ENCODE measurements around the gene PKDREJ. TPM values are rescaled to one million over a fixed set of nuclear protein-coding genes. Genes with fewer than 3 reads are reported as not detected.

PKDREJ gene
- total RNA-seq, 1 experiment from 2014 or later: 0.04 TPM

- Histone ChIP-seq H2BK20ac (ENCODE audit: low read depth, low read length, poor library complexity, severe bottlenecking) (no peak overlapping the region), H3K4me1 (ENCODE audit: insufficient read depth, low read length) (no peaks in the 10 kb centered on the region), H3K18ac (ENCODE audit: insufficient read length, low read depth, low read length) (no peak overlapping the region), H4K8ac (replicated peaks; ENCODE audit: insufficient read length, low read depth, low read length) (no peak overlapping the region), H4K5ac (ENCODE audit: insufficient read length, low read depth, low read length) (no peak overlapping the region), H2BK15ac (ENCODE audit: low read depth, low read length) (no peak overlapping the region), H3K9me3 (ENCODE audit: control insufficient read depth, low read depth, low read length) (no peaks in the 10 kb centered on the region), H3K79me2 (ENCODE audit: insufficient read depth, low read length) (no peaks in the 10 kb centered on the region), H2AFZ (ENCODE audit: low read length) (no peak overlapping the region), H3K14ac (ENCODE audit: insufficient read depth, low read length) (no peak overlapping the region), H2AK5ac (ENCODE audit: insufficient read length, low read length) (no peak overlapping the region), H2BK120ac (ENCODE audit: low read depth, low read length, poor library complexity, severe bottlenecking) (no peak overlapping the region), H3K27ac (ENCODE audit: insufficient read length, low read depth, low read length) (no peak overlapping the region), H4K20me1 (ENCODE audit: control insufficient read depth, insufficient read depth, insufficient read length) (peaks cover 4% of the 10 kb centered on the region), H3T11ph (ENCODE audit: low read length) (no peak overlapping the region), H3K4ac (ENCODE audit: low read depth, low read length) (no peak overlapping the region), H3K27me3 (ENCODE audit: insufficient read depth, low read length) (no peaks in the 10 kb centered on the region), H3K56ac (ENCODE audit: insufficient read length, low read depth, low read length) (no peak overlapping the region), H4K91ac (ENCODE audit: insufficient read length, low read depth, low read length) (no peak overlapping the region), H2BK5ac (ENCODE audit: insufficient read length, low read length) (no peak overlapping the region), H2BK12ac (ENCODE audit: insufficient read length, low read depth, low read length) (no peak overlapping the region), H3K9ac (ENCODE audit: extremely low read depth, insufficient read length, low read length) (no peak overlapping the region), H3K23me2 (ENCODE audit: insufficient read length, low read depth, low read length, poor library complexity, severe bottlenecking) (no peaks in the 10 kb centered on the region), H3K4me2 (ENCODE audit: insufficient read depth, insufficient read length, low read length) (no peak overlapping the region), H3K23ac (ENCODE audit: insufficient read length, low read depth, low read length) (no peak overlapping the region), H3K79me1 (ENCODE audit: insufficient read depth, low read depth, low read length, poor library complexity, severe bottlenecking) (no peaks in the 10 kb centered on the region)
- Mint-ChIP-seq H3K4me1 (peaks cover 3 to 4% of the 10 kb centered on the region in 2 experiments), H3K36me3 (ENCODE audit: insufficient read depth in 1 of 3, low read depth in 3 of 3) (peaks cover 18 to 42% (median 42%) of the 10 kb centered on the region in 3 experiments; a peak in 6 of 7 replicates), H3K27ac (no peak overlapping the region), H3K9me3 (peaks cover 0 to 5% of the 10 kb centered on the region in 2 experiments; a peak in 1 of 5 replicates), H3K27me3 (ENCODE audit: low read depth) (no peaks in the 10 kb centered on the region), H3K4me3 (no peak overlapping the region)
- no peak for DNase-seq
- WGBS (ENCODE audit: extremely low coverage, insufficient read length, low lambda C conversion rate): no CpG with 5 or more reads among the region's 12 CpGs
- TF ChIP-seq CTCF (conservative IDR thresholded peaks at IDR 0.05): no peak
Observed at GRCh38 chr22:46272762-46273431, 9.8 kb upstream of the PKDREJ start.

All from H9 (cell line).